Osteoblast (primary cell): Measurements from ENCODE around the gene YKT6. TPM values are rescaled to one million over a fixed set of nuclear protein-coding genes. Genes with fewer than 3 reads are reported as not detected.

Experiments
- DNase-seq: peaks from one replicate; pipeline ENCODE4 v3.0.0; 2011; ENCODE audit warnings: low spot score, mixed read lengths; ENCODE audit not compliant: insufficient read length; ENCODE audit errors: missing footprints
- H2AFZ ChIP-seq: 2 replicates; pipeline ENCODE4 v1.6.0; 2011; ENCODE audit warnings: mild to moderate bottlenecking, low read length
- H3K27ac ChIP-seq: 2 replicates; pipeline ENCODE4 v1.5.1; 2011; ENCODE audit warnings: mild to moderate bottlenecking, low read depth, low read length, moderate library complexity
- H3K27me3 ChIP-seq: 2 replicates; pipeline ENCODE4 v1.6.0; 2012; ENCODE audit warnings: mild to moderate bottlenecking, control low read depth, inconsistent platforms, low read length, moderate library complexity; ENCODE audit not compliant: insufficient read depth
- H3K36me3 ChIP-seq: 2 replicates; pipeline ENCODE4 v1.5.1; 2011; ENCODE audit warnings: mild to moderate bottlenecking, low read length, control low read depth, moderate library complexity; ENCODE audit not compliant: insufficient read depth
- H3K4me1 ChIP-seq: 2 replicates; pipeline ENCODE4 v1.5.1; 2011; ENCODE audit warnings: mild to moderate bottlenecking, low read length, control low read depth, moderate library complexity; ENCODE audit not compliant: insufficient read depth
- H3K4me2 ChIP-seq: 2 replicates; pipeline ENCODE4 v1.6.0; 2011; ENCODE audit warnings: mild to moderate bottlenecking, low read length; ENCODE audit not compliant: insufficient read depth
- H3K4me3 ChIP-seq: fragments of 200-600 bp; sonication (generic); 3 replicates; pipeline ENCODE4 v1.5.1; 2012; ENCODE audit warnings: mild to moderate bottlenecking, low read length, inconsistent platforms; ENCODE audit not compliant: insufficient read depth
- H3K79me2 ChIP-seq: 2 replicates; pipeline ENCODE4 v1.6.0; 2012; ENCODE audit warnings: mild to moderate bottlenecking, low read length, control low read depth, inconsistent platforms; ENCODE audit not compliant: insufficient read depth
- H3K9me3 ChIP-seq: 2 replicates; pipeline ENCODE4 v1.5.1; 2011; ENCODE audit warnings: low read depth, low read length, control low read depth
- H4K20me1 ChIP-seq: 2 replicates; pipeline ENCODE4 v1.6.0; 2012; ENCODE audit warnings: mild to moderate bottlenecking, low read length, control low read depth; ENCODE audit not compliant: insufficient read depth
- total RNA-seq: library from RNA; depleted of rRNA; stranded (reverse); fragments of >200 nt; gene quantifications from 2 replicates; pipeline ENCODE4 v1.2.3, GENCODE V29; 2012
- TF ChIP-seq, protein P1 (sequence below): IDR thresholded peaks from 2 replicates; pipeline ENCODE4 v1.5.1; 2011; ENCODE audit warnings: mild to moderate bottlenecking, low read depth, low read length, moderate library complexity; ENCODE audit errors: extremely low read depth

YKT6 gene
- total RNA-seq, 1 donor, result 90.1 TPM

DNA sequence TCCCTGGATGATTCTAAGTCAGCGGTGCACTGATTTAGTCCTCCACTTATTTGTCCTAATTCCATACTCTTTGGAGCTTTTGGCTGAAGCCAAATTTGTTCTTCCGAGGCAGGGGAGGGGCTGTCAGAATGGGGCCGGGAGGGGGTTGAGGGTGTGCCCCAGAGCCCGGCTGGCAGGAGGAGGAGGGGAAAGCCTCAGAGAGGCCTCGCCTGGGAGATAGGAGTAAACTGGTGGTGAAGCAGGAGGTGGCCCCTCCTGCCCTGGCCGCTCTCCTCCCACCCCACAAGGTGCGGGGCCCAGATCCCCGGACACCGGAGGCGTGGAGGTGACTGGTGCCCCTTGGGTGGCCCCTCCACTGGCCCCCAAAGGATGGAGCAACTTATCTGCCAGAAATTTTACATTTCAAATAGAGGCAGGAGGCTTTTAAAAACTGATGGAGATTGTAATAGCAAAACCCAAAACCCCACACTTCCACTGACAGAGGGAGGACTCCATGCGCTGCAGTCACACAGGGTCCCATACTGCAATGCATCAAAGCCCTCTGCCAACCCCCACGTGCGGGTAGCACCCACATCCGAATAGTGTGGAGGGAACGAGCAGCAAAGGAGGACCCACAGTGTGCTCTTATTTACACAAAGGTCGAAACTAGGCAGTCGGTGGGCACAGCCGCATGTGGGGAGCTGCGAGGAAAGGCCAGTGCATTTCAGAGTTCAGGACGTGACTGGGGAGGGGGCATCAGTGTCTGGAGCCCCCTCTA is 62.7 kb downstream of the YKT6 start:
- TF ChIP-seq, protein P1, sequence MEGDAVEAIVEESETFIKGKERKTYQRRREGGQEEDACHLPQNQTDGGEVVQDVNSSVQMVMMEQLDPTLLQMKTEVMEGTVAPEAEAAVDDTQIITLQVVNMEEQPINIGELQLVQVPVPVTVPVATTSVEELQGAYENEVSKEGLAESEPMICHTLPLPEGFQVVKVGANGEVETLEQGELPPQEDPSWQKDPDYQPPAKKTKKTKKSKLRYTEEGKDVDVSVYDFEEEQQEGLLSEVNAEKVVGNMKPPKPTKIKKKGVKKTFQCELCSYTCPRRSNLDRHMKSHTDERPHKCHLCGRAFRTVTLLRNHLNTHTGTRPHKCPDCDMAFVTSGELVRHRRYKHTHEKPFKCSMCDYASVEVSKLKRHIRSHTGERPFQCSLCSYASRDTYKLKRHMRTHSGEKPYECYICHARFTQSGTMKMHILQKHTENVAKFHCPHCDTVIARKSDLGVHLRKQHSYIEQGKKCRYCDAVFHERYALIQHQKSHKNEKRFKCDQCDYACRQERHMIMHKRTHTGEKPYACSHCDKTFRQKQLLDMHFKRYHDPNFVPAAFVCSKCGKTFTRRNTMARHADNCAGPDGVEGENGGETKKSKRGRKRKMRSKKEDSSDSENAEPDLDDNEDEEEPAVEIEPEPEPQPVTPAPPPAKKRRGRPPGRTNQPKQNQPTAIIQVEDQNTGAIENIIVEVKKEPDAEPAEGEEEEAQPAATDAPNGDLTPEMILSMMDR, result no peak
- Histone ChIP-seq H3K27me3 (peaks cover 36% of the 10 kb centered on the region), H3K36me3 (no peaks in the 10 kb centered on the region), H3K27ac (no peak overlapping the region), H3K4me1 (peaks cover 15% of the 10 kb centered on the region), H3K4me3 (no peak overlapping the region), H3K9me3 (no peaks in the 10 kb centered on the region), H3K4me2 (no peak overlapping the region), H3K79me2 (no peaks in the 10 kb centered on the region), H4K20me1 (no peaks in the 10 kb centered on the region), H2AFZ (no peak overlapping the region)
- no peak for DNase-seq

Other genes starting within 250 kb of the YKT6 start
- not detected in 2 replicates for gene SPDYE1, start 203.1 kb upstream of the YKT6 start, total RNA-seq
- gene DBNL, start 156.3 kb upstream of the YKT6 start, total RNA-seq, result 97.5 and 105 TPM in 2 replicates
- gene PGAM2, start 135.4 kb upstream of the YKT6 start, total RNA-seq, result 0.29 and 0.36 TPM in 2 replicates
- 35.9 and 40.9 TPM in 2 replicates for gene POLM, start 118.4 kb upstream of the YKT6 start, total RNA-seq
- gene AEBP1, start 96.6 kb upstream of the YKT6 start, total RNA-seq, result 219 and 267 TPM in 2 replicates
- 69.2 and 80.3 TPM in 2 replicates for gene POLD2, start 77.4 kb upstream of the YKT6 start, total RNA-seq
- gene MYL7, start 59.6 kb upstream of the YKT6 start, total RNA-seq, result not detected in 2 replicates
- not detected in 2 replicates for gene GCK, start 11.5 kb upstream of the YKT6 start, total RNA-seq
- not detected in 2 replicates for gene CAMK2B, start 124.6 kb downstream of the YKT6 start, total RNA-seq